ENCODE results near the gene ARF4. TPM values are rescaled to one million over a fixed set of nuclear protein-coding genes. Genes with fewer than 3 reads are reported as not detected.

ARF4 gene
- total and polyA plus RNA-seq, 2 experiments from 2014 or later: 144 to 249 TPM

- TF ChIP-seq ZNF462 (CRISPR knock-in tag; IDR thresholded peaks at IDR 0.05): no peak
- no peak for TF ChIP-seq CTCF (conservative IDR thresholded peaks at IDR 0.05; ENCODE audit: low read depth in 2 of 2)
- no peak for TF ChIP-seq EZH2phosphoT487 (IDR thresholded peaks at IDR 0.05; ENCODE audit: unreplicated experiment)
These were observed 47.6 kb upstream of the ARF4 start (continued) for GRCh38 chr3:57644740-57645139.

GRCh38 chr3:57637391-57637790, 40.2 kb upstream of the ARF4 start:
- Mint-ChIP-seq H3K4me1 (no peaks in the 10 kb centered on the region), H3K36me3 (ENCODE audit: low read depth) (peaks cover 31% of the 10 kb centered on the region), H3K4me3 (no peak overlapping the region), H3K27ac (no peak overlapping the region), H3K27me3 (ENCODE audit: insufficient read depth, low read depth, poor library complexity) (no peaks in the 10 kb centered on the region), H3K9me3 (no peaks in the 10 kb centered on the region)
- no peak for DNase-seq (ENCODE audit: low spot score)
- Histone ChIP-seq H3K4me2 (no peak overlapping the region), H3K9me2 (ENCODE audit: insufficient read depth) (no peaks in the 10 kb centered on the region), H3F3A (replicated peaks; ENCODE audit: low read depth) (no peaks in the 10 kb centered on the region), H3K4me3 (no peak overlapping the region), H3K79me2 (replicated peaks; ENCODE audit: insufficient read depth) (no peaks in the 10 kb centered on the region), H3K4me1 (ENCODE audit: insufficient read depth) (no peaks in the 10 kb centered on the region), H3K27me3 (ENCODE audit: insufficient read depth) (no peaks in the 10 kb centered on the region), H2AFZ (no peak overlapping the region), H3K27ac (ENCODE audit: low read depth) (no peak overlapping the region), H3K36me3 (ENCODE audit: insufficient read depth) (peaks cover 8% of the 10 kb centered on the region; the same call in 1 of the 2 replicates), H4K20me1 (replicated peaks; ENCODE audit: insufficient read depth) (no peaks in the 10 kb centered on the region; the same call in 1 of the 2 replicates)
- ATAC-seq: no peak
- TF ChIP-seq JUNB (IDR thresholded peaks at IDR 0.05; ENCODE audit: unreplicated experiment): no peak
- TF ChIP-seq CREB1 (CRISPR knock-in tag; IDR thresholded peaks at IDR 0.05; ENCODE audit: low read depth): no peak
- TF ChIP-seq ZNF462 (CRISPR knock-in tag; IDR thresholded peaks at IDR 0.05): no peak
- TF ChIP-seq EZH2 (IDR thresholded peaks at IDR 0.05; ENCODE audit: low read depth, unreplicated experiment): no peak
- TF ChIP-seq POLR2AphosphoS5 (IDR thresholded peaks at IDR 0.05; ENCODE audit: low read depth): no peak
- no peak for TF ChIP-seq EZH2phosphoT487 (IDR thresholded peaks at IDR 0.05; ENCODE audit: unreplicated experiment)

All from GM23338 (cell line).